ENCODE data around the gene PSME2. TPM values are rescaled to one million over a fixed set of nuclear protein-coding genes. Genes with fewer than 3 reads are reported as not detected.

PSME2 gene
- total and polyA plus RNA-seq, 10 of the 15 experiments (the other 5 are each of a cell fraction or from before 2014, with no cell fraction given), result 510 to 3,542 (median 913) TPM

- TF ChIP-seq ETV6 (conservative IDR thresholded peaks at IDR 0.05 in 1 of 2, IDR thresholded peaks at IDR 0.05 in 1 of 2; ENCODE audit: borderline replicate concordance in 1 of 2, low read depth in 1 of 2), result peak in 1 of 2 experiments; percentile 14; a peak in 1 of 4 replicates
- TF ChIP-seq KDM1A (IDR thresholded peaks at IDR 0.05; ENCODE audit: borderline replicate concordance), result no peak
- no peak for TF ChIP-seq HDAC6 (IDR thresholded peaks at IDR 0.05; ENCODE audit: unreplicated experiment)
- TF ChIP-seq CBFB (IDR thresholded peaks at IDR 0.05; ENCODE audit: low read depth), result peak; percentile 96; the same call in 1 of the 2 replicates
- TF ChIP-seq PML (IDR thresholded peaks at IDR 0.05; ENCODE audit: low read length), result peak; percentile 82; the same call in 1 of the 2 replicates
- TF ChIP-seq NRF1 (conservative IDR thresholded peaks at IDR 0.05; ENCODE audit: low read depth, low read length), result no peak
- TF ChIP-seq KLF5 (IDR thresholded peaks at IDR 0.05; ENCODE audit: partially characterized antibody), result no peak
- no peak for TF ChIP-seq RAD21 (IDR thresholded peaks at IDR 0.05; ENCODE audit: insufficient read depth, low read depth, low read length)
- TF ChIP-seq MAX (IDR thresholded peaks at IDR 0.05; ENCODE audit: low read depth, low read length), result peak; percentile 100
- TF ChIP-seq USF1 (IDR thresholded peaks at IDR 0.05; ENCODE audit: borderline replicate concordance, extremely low read length, insufficient read depth, low read depth, low read length), result peak; percentile 85
- TF ChIP-seq JUNB (IDR thresholded peaks at IDR 0.05), result no peak
Measured at GRCh38 chr14:24188251-24189058, 42.0 kb upstream of the PSME2 start, which contains the start of gene IPO4 (continued).
